ENCODE results near the gene WDR74. TPM values are rescaled to one million over a fixed set of nuclear protein-coding genes. Genes with fewer than 3 reads are reported as not detected.

The WDR74 gene
- total RNA-seq, 4 donors from 2014 or later: 23.8 to 41.6 (median 34.5) TPM

GRCh38 chr11:62804310-62805075 lies 34.9 kb downstream of the WDR74 start:
- TF ChIP-seq, protein P1, sequence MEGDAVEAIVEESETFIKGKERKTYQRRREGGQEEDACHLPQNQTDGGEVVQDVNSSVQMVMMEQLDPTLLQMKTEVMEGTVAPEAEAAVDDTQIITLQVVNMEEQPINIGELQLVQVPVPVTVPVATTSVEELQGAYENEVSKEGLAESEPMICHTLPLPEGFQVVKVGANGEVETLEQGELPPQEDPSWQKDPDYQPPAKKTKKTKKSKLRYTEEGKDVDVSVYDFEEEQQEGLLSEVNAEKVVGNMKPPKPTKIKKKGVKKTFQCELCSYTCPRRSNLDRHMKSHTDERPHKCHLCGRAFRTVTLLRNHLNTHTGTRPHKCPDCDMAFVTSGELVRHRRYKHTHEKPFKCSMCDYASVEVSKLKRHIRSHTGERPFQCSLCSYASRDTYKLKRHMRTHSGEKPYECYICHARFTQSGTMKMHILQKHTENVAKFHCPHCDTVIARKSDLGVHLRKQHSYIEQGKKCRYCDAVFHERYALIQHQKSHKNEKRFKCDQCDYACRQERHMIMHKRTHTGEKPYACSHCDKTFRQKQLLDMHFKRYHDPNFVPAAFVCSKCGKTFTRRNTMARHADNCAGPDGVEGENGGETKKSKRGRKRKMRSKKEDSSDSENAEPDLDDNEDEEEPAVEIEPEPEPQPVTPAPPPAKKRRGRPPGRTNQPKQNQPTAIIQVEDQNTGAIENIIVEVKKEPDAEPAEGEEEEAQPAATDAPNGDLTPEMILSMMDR (IDR thresholded peaks at IDR 0.05; ENCODE audit: low read depth): no peak

- TF ChIP-seq, protein P1 (IDR thresholded peaks at IDR 0.05; ENCODE audit: low read depth): no peak
Measured at GRCh38 chr11:62801071-62801470, 38.3 kb downstream of the WDR74 start.

GRCh38 chr11:62799486-62799885 lies 39.9 kb downstream of the WDR74 start:
- TF ChIP-seq, protein P1 (IDR thresholded peaks at IDR 0.05; ENCODE audit: low read depth): no peak

GRCh38 chr11:62796281-62796680 lies 43.1 kb downstream of the WDR74 start:
- TF ChIP-seq, protein P1 (IDR thresholded peaks at IDR 0.05; ENCODE audit: low read depth): no peak

- TF ChIP-seq, protein P1 (IDR thresholded peaks at IDR 0.05; ENCODE audit: low read depth): no peak
Measured at GRCh38 chr11:62794201-62794775, 45.1 kb downstream of the WDR74 start.

- TF ChIP-seq, protein P1 (IDR thresholded peaks at IDR 0.05; ENCODE audit: low read depth): no peak
Measured at GRCh38 chr11:62792202-62792575, 47.2 kb downstream of the WDR74 start.

GRCh38 chr11:62791501-62792201 lies 47.7 kb downstream of the WDR74 start, which contains the start of gene TMEM223:
Gene TMEM223 (minus strand): TSS chr11:62792006. CDS start chr11:62791994, 12 bp downstream.
- TF ChIP-seq, protein P1 (IDR thresholded peaks at IDR 0.05; ENCODE audit: low read depth): no peak
